ENCODE data around the gene HAUS8. TPM values are rescaled to one million over a fixed set of nuclear protein-coding genes. Genes with fewer than 3 reads are reported as not detected.

Gene HAUS8
- total RNA-seq, 1 experiment from 2014 or later, result 19.1 TPM

DNA sequence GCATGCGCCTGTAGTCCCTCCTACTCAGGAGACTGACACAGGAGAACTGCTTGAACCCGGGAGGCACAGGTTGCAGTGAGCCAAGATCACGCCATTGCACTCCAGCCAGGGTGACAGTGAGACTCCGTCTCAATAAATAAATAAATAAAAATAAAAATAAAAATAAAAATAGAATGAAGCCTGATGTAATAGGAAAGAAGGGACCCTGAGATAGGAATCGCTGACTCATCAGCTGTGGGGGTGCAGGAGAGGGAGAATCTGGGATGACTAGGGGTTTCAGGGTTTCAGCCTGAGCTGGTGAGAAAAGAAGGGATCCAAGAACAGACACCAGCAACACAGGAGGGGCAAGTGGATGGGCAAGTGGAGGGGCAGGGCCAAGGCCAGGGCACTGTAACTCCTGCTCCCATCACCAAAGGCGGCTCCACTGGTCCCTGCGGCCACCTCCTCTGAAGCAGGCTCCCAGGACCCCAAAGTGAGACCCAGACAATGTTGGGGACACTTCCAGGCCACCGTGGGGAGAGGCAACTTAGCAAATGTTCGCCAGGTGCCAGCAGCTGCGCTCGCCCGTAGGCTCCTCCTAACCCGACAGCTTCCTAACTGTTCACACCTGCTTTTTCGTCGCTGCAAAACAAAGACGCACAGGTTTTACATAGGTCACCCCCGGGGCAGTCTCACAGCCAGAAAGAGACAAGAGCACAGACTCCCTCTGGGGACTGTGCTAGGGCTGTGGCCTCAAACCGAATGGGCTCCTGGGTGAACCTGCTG, 1.2 kb downstream of the HAUS8 start:
- Histone ChIP-seq H3K27ac (ENCODE audit: low read length) (no peak overlapping the region), H3K79me2 (ENCODE audit: low read length) (peaks cover 77% of the 10 kb centered on the region), H2AFZ (ENCODE audit: low read length) (peak overlapping the region; percentile 70; the same call in 1 of the 2 replicates), H3K9me3 (ENCODE audit: low read length) (no peaks in the 10 kb centered on the region), H3K9me2 (replicated peaks; ENCODE audit: low read length) (no peaks in the 10 kb centered on the region), H3K36me3 (ENCODE audit: low read depth, low read length) (peaks cover 16% of the 10 kb centered on the region; the same call in 1 of the 2 replicates), H3K4me3 (ENCODE audit: low read length) (peak overlapping the region; percentile 89), H3K9ac (ENCODE audit: low read length) (peak overlapping the region; percentile 90), H3K4me2 (ENCODE audit: low read length) (peak overlapping the region; percentile 97), H3K27me3 (ENCODE audit: low read length) (no peaks in the 10 kb centered on the region), H4K20me1 (ENCODE audit: low read length) (peaks cover 5% of the 10 kb centered on the region; the same call in 1 of the 2 replicates), H3K4me1 (ENCODE audit: insufficient read depth, low read length) (peaks cover 25% of the 10 kb centered on the region), H3F3A (ENCODE audit: low read length, unreplicated experiment) (no peaks in the 10 kb centered on the region)
- BruUV-seq (replicated peaks), result no TSS peak
- no peak for DNase-seq
- intact Hi-C loops (cut with micrococcal nuclease), result no loop called here
- no peak for ATAC-seq
- TF ChIP-seq, protein P1, sequence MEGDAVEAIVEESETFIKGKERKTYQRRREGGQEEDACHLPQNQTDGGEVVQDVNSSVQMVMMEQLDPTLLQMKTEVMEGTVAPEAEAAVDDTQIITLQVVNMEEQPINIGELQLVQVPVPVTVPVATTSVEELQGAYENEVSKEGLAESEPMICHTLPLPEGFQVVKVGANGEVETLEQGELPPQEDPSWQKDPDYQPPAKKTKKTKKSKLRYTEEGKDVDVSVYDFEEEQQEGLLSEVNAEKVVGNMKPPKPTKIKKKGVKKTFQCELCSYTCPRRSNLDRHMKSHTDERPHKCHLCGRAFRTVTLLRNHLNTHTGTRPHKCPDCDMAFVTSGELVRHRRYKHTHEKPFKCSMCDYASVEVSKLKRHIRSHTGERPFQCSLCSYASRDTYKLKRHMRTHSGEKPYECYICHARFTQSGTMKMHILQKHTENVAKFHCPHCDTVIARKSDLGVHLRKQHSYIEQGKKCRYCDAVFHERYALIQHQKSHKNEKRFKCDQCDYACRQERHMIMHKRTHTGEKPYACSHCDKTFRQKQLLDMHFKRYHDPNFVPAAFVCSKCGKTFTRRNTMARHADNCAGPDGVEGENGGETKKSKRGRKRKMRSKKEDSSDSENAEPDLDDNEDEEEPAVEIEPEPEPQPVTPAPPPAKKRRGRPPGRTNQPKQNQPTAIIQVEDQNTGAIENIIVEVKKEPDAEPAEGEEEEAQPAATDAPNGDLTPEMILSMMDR (conservative IDR thresholded peaks at IDR 0.05; ENCODE audit: low read depth, low read length), result no peak
- TF ChIP-seq EZH2phosphoT487 (IDR thresholded peaks at IDR 0.05; ENCODE audit: borderline replicate concordance, low read length), result no peak
- no peak for TF ChIP-seq EZH2 (IDR thresholded peaks at IDR 0.05; ENCODE audit: low read length, unreplicated experiment)
- CTCF ChIA-PET, result no interaction called here
- POLR2A ChIA-PET (ENCODE audit: unreplicated experiment), result interaction anchor here (0.6 kb wide), 1 partner anchor 244 kb away, joined by 18 read pairs; no protein-coding TSS in a partner anchor

DNA sequence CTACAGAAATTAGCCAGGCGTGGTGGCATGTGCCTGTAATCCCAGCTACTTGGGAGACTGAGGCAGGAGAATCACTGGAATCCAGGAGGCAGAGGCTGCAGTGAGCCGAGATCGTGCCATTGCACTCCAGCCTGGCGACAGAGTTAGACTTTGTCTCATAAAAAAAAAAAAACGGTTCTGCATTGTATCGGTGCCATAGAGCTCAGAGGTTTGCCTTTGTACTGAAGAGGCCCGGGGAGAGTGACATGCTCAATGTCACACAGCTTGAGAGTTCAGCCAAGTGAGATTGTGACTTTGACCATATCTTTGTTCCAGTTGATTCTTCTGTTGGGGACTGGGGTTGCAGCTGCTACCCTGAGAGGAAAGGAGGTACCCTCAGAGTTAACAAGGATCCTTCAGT, 4.3 kb downstream of the HAUS8 start:
- peaks cover 46% of the 10 kb centered on the region for H3K79me2 ChIP-seq (ENCODE audit: low read length)
- ATAC-seq, result no peak
- intact Hi-C loops (cut with micrococcal nuclease), result no loop called here

More for the DNA sequence above, 4.3 kb downstream of the HAUS8 start:
- Histone ChIP-seq H3K9ac (ENCODE audit: low read length) (no peak overlapping the region), H3K36me3 (ENCODE audit: low read depth, low read length) (peaks cover 28% of the 10 kb centered on the region; the same call in 1 of the 2 replicates), H2AFZ (ENCODE audit: low read length) (no peak overlapping the region), H3K27ac (ENCODE audit: low read length) (no peak overlapping the region), H3K4me3 (ENCODE audit: low read length) (no peak overlapping the region), H3F3A (ENCODE audit: low read length, unreplicated experiment) (no peaks in the 10 kb centered on the region), H3K27me3 (ENCODE audit: low read length) (no peaks in the 10 kb centered on the region), H3K4me1 (ENCODE audit: insufficient read depth, low read length) (peaks cover 6% of the 10 kb centered on the region; the same call in 1 of the 2 replicates), H3K9me3 (ENCODE audit: low read length) (no peaks in the 10 kb centered on the region), H3K4me2 (ENCODE audit: low read length) (no peak overlapping the region), H3K9me2 (replicated peaks; ENCODE audit: low read length) (no peaks in the 10 kb centered on the region), H4K20me1 (ENCODE audit: low read length) (no peaks in the 10 kb centered on the region)
- ChIA-PET POLR2A (ENCODE audit: unreplicated experiment) (no interaction called here), CTCF (no interaction called here)
- TF ChIP-seq EZH2phosphoT487 (IDR thresholded peaks at IDR 0.05; ENCODE audit: borderline replicate concordance, low read length) (no peak), EZH2 (IDR thresholded peaks at IDR 0.05; ENCODE audit: low read length, unreplicated experiment) (no peak)
- TF ChIP-seq, protein P1 (conservative IDR thresholded peaks at IDR 0.05; ENCODE audit: low read depth, low read length), result no peak
- DNase-seq, result no peak
- no TSS peak for BruUV-seq (replicated peaks)

Data from PC-3 (cell line).